B cell (primary cell): Measurements from ENCODE around the gene TTC34. TPM values are rescaled to one million over a fixed set of nuclear protein-coding genes. Genes with fewer than 3 reads are reported as not detected.

Source experiments
- ATAC-seq: fragments of 200-7000 bp; cut with Tn5 transposase; one replicate; pipeline ENCODE4 v1.10.0; 2021; ENCODE audit warnings: low read depth, mild to moderate bottlenecking, moderate number of reproducible peaks, moderate library complexity
- CTCF ChIA-PET: fragments of 350-600 bp; sonication (Branson Sonifier 250); formaldehyde crosslinking; loops from one replicate; lab custom pipeline; 2021; ENCODE audit warnings: antibody characterized with exemption, inconsistent platforms; lab: Charles Lee
- POLR2A ChIA-PET: fragments of 350-600 bp; sonication (Branson Sonifier 250); formaldehyde crosslinking; loops from one replicate; lab custom pipeline; 2021; ENCODE audit warnings: antibody characterized with exemption; lab: Charles Lee
- DNase-seq: peaks from one replicate; pipeline ENCODE4 v3.0.0; 2013
- H2AFZ ChIP-seq: 2 replicates; pipeline ENCODE4 v1.6.1; 2012; ENCODE audit warnings: mild to moderate bottlenecking, low read depth, low read length; ENCODE audit not compliant: insufficient read depth, poor library complexity, severe bottlenecking
- H3K27ac ChIP-seq, 2 donors: 1 replicate in 1 of 2; 2 replicates in 1 of 2; pipeline ENCODE4 v1.5.1; 2012 to 2013; ENCODE audit warnings: low read length in 2 of 2, mild to moderate bottlenecking in 2 of 2, moderate library complexity in 1 of 2
- H3K27me3 ChIP-seq, 4 experiments: fragments of 200-600 bp in 1 of 4; sonication (generic) in 1 of 4; replicated peaks in 1 of 4; 1 replicate in 2 of 4; 2 replicates in 2 of 4; pipeline versions ENCODE4 v1.6.1 to v1.7.0; 2013 to 2016; ENCODE audit warnings: low read length in 3 of 4, mild to moderate bottlenecking in 2 of 4, mixed read lengths in 1 of 4, moderate library complexity in 1 of 4; ENCODE audit not compliant: insufficient read depth in 4 of 4, control insufficient read depth in 3 of 4; ENCODE audit errors: control extremely low read depth in 1 of 4
- H3K36me3 ChIP-seq, 2 experiments: replicated peaks in 1 of 2; 1 replicate in 1 of 2; 2 replicates in 1 of 2; pipeline versions ENCODE4 v1.6.1 to v1.7.1; 2013; ENCODE audit warnings: low read length in 1 of 2; ENCODE audit not compliant: insufficient read depth in 2 of 2, control insufficient read depth in 1 of 2; ENCODE audit errors: control extremely low read depth in 1 of 2, extremely low read depth in 1 of 2
- H3K4me1 ChIP-seq, 2 donors: fragments of 200-600 bp in 1 of 2; sonication (generic) in 1 of 2; 1 replicate in 1 of 2; 2 replicates in 1 of 2; pipeline versions ENCODE4 v1.5.1 to v1.6.1; 2013 to 2017; ENCODE audit warnings: low read length in 2 of 2; ENCODE audit not compliant: control insufficient read depth in 2 of 2, insufficient read depth in 2 of 2
- H3K4me2 ChIP-seq: replicated peaks from 2 replicates; pipeline ENCODE3; 2012; ENCODE audit warnings: mild to moderate bottlenecking, low read depth, low read length; ENCODE audit not compliant: poor library complexity, severe bottlenecking
- H3K4me3 ChIP-seq, 5 experiments: fragments of 200-600 bp in 1 of 5; sonication (generic) in 1 of 5; 1 replicate in 3 of 5; 2 replicates in 2 of 5; pipeline versions ENCODE4 v1.5.1 to v1.7.0; 2011 to 2016; ENCODE audit warnings: low read length in 4 of 5, mild to moderate bottlenecking in 4 of 5, low read depth in 2 of 5, control low read depth in 1 of 5, moderate library complexity in 1 of 5; ENCODE audit not compliant: insufficient read depth in 1 of 5; ENCODE audit errors: control extremely low read depth in 1 of 5, extremely low read depth in 1 of 5
- H3K79me2 ChIP-seq: fragments of 200-600 bp; sonication (generic); one replicate; pipeline ENCODE4 v1.6.0; 2016; ENCODE audit warnings: low read length; ENCODE audit not compliant: control insufficient read depth, insufficient read depth
- H3K9ac ChIP-seq: fragments of 200-600 bp; sonication (generic); 2 replicates; pipeline ENCODE4 v1.6.1; 2017; ENCODE audit warnings: mild to moderate bottlenecking, low read length, moderate library complexity
- H3K9me3 ChIP-seq, 3 donors: one replicate each; pipeline versions ENCODE4 v1.6.1 to v1.7.1; 2013; ENCODE audit warnings: low read length in 2 of 3; ENCODE audit not compliant: control insufficient read depth in 2 of 3, insufficient read depth in 1 of 3; ENCODE audit errors: control extremely low read depth in 1 of 3
- H4K20me1 ChIP-seq: 2 replicates; pipeline ENCODE4 v1.6.0; 2012; ENCODE audit warnings: mild to moderate bottlenecking, low read length; ENCODE audit not compliant: insufficient read depth, control insufficient read depth, poor library complexity, severe bottlenecking
- H3K27ac Mint-ChIP-seq: one replicate; pipeline ENCODE4 v1.8.0; 2021; ENCODE audit warnings: mixed read lengths
- H3K27me3 Mint-ChIP-seq: one replicate; pipeline ENCODE4 v1.8.0; 2021; ENCODE audit warnings: mixed read lengths
- H3K4me1 Mint-ChIP-seq: one replicate; pipeline ENCODE4 v1.8.0; 2021; ENCODE audit warnings: mixed read lengths
- H3K4me3 Mint-ChIP-seq: one replicate; pipeline ENCODE4 v1.8.0; 2021; ENCODE audit warnings: mixed read lengths
- H3K9me3 Mint-ChIP-seq: one replicate; pipeline ENCODE4 v1.8.0; 2022; ENCODE audit warnings: mixed read lengths; ENCODE audit not compliant: insufficient read depth
- CTCF ChIP-seq: fragments of 200-600 bp; IDR thresholded peaks from one replicate; pipeline ENCODE4 v1.8.0; 2022; ENCODE audit warnings: antibody characterized with exemption, mild to moderate bottlenecking
- EZH2 ChIP-seq: IDR thresholded peaks from 2 replicates; pipeline ENCODE4 v1.6.1; 2012; ENCODE audit warnings: borderline replicate concordance, low read depth, mild to moderate bottlenecking, moderate library complexity, low read length; ENCODE audit not compliant: insufficient read depth, poor library complexity, severe bottlenecking
- WGBS: methylation state at CpG from one replicate; pipeline ENCODE4 v1.1.5; 2013; ENCODE audit warnings: missing lambda C conversion rate; ENCODE audit not compliant: insufficient coverage; 5-methylcytosine and 5-hydroxymethylcytosine counted together
- intact Hi-C: fragments of 100-400 bp; cut with micrococcal nuclease; formaldehyde crosslinking; loops from one replicate; pipeline ENCODE4 v1.10.0; 2022
- polyA plus RNA-seq: library from polyadenylated mRNA; depleted of rRNA; stranded (reverse); fragments of >200 nt; gene quantifications from 2 replicates; pipeline ENCODE4 v1.2.3, GENCODE V29; 2012
- total RNA-seq, 2 donors: library from RNA; stranded (reverse); fragments of 120-200 nt in 1 of 2; gene quantifications; 1 replicate in 1 of 2; 2 replicates in 1 of 2; pipeline versions ENCODE4 v1.2.3 to v1.2.4, GENCODE V29; 2013 to 2022

The TTC34 gene
- total and polyA plus RNA-seq, 2 donors (not counting 1 experiment from before 2014, with no cell fraction given), result 2.1 to 8.1 TPM

- no peaks in the 10 kb centered on the region for H3K4me1 ChIP-seq
- Mint-ChIP-seq H3K4me1 (no peaks in the 10 kb centered on the region), H3K27me3 (no peaks in the 10 kb centered on the region), H3K27ac (no peak overlapping the region), H3K9me3 (no peaks in the 10 kb centered on the region), H3K4me3 (no peak overlapping the region)
- H3K27me3 ChIP-seq, result no peaks in the 10 kb centered on the region
- no peaks in the 10 kb centered on the region for H4K20me1 ChIP-seq
- no peak overlapping the region for H3K4me2 ChIP-seq
- intact Hi-C loops, result no loop called here
- no peak overlapping the region for H3K27ac ChIP-seq
- no peak for ATAC-seq
- no peaks in the 10 kb centered on the region for H3K36me3 ChIP-seq
- no peak overlapping the region for H2AFZ ChIP-seq
- TF ChIP-seq EZH2 (no peak), CTCF (no peak)
- no peak for DNase-seq
- H3K4me3 ChIP-seq, result no peak overlapping the region
- H3K9me3 ChIP-seq, result peaks cover 0 to 12% (median 0%) of the 10 kb centered on the region in 3 donors
- 85% methylated on average over 15 of the region's 15 CpGs for WGBS
- ChIA-PET CTCF (no interaction called here), POLR2A (no interaction called here)
- no peaks in the 10 kb centered on the region for H3K79me2 ChIP-seq
- no peak overlapping the region for H3K9ac ChIP-seq
Measured at GRCh38 chr1:2810281-2810680, 8.8 kb upstream of the TTC34 start.

DNA sequence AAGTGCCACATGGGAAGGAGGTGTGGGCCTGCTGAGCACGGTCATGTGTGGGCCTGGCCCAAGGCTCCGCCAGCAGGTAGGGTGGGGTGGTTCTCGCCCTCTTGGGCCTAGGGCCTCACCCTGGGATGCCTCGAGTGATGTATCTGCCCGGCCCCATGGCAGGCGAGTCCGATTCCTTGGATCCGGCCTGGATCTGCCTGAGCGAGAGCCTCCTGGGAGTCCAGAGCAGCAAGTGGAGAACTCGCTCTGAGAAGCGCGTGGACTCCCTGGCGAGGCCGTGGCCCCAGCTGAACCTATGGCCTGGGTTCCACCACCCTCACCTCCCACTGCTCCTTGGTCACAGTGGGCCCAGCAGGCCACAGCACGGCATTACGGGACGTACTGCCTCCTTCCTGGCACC is 8.2 kb upstream of the TTC34 start:
- Histone ChIP-seq H3K4me2 (no peak overlapping the region), H3K79me2 (no peaks in the 10 kb centered on the region), H3K9me3 (peaks cover 0 to 12% (median 0%) of the 10 kb centered on the region in 3 donors), H3K36me3 (no peaks in the 10 kb centered on the region), H3K4me1 (no peaks in the 10 kb centered on the region), H3K9ac (no peak overlapping the region), H3K4me3 (no peak overlapping the region), H4K20me1 (no peaks in the 10 kb centered on the region), H3K27me3 (no peaks in the 10 kb centered on the region), H2AFZ (no peak overlapping the region), H3K27ac (no peak overlapping the region)
- WGBS, result 92% methylated on average over 17 of the region's 17 CpGs
- ATAC-seq, result no peak
- no peaks in the 10 kb centered on the region for H3K27me3 Mint-ChIP-seq
- H3K27ac Mint-ChIP-seq, result no peak overlapping the region
- no peaks in the 10 kb centered on the region for H3K9me3 Mint-ChIP-seq
- intact Hi-C loops, result no loop called here
- CTCF ChIA-PET, result no interaction called here
- no peaks in the 10 kb centered on the region for H3K4me1 Mint-ChIP-seq
- no peak overlapping the region for H3K4me3 Mint-ChIP-seq
- POLR2A ChIA-PET, result no interaction called here
- no peak for DNase-seq
- TF ChIP-seq EZH2 (no peak), CTCF (no peak)
